ENCODE results near the gene C12orf54.
A peak's percentile ranks its signal among the peaks of the same experiment; 100 is the strongest.
"Not testable (repeated sequence)": the region's sequence is repeated elsewhere in the genome, so short reads cannot be mapped to it uniquely, and the experiment has no call there.

C12orf54 gene

GRCh38 chr12:48482198-48482597, at the start of gene C12orf54:
C12orf54 (plus strand) TSS chr12:48482498; CDS start chr12:48483297, 799 bp downstream.
- DNase-seq: no peak

- not testable (repeated sequence) for DNase-seq
These were observed 48.3 kb upstream of the C12orf54 start for GRCh38 chr12:48434016-48434415.

GRCh38 chr12:48441069-48441468, 41.2 kb upstream of the C12orf54 start:
- no peak for DNase-seq

GRCh38 chr12:48442179-48442847, 40.0 kb upstream of the C12orf54 start:
- DNase-seq: peak; percentile 50

GRCh38 chr12:48445538-48445937, 36.8 kb upstream of the C12orf54 start:
- DNase-seq: no peak

GRCh38 chr12:48446161-48446776, 36.0 kb upstream of the C12orf54 start:
- no peak for DNase-seq

GRCh38 chr12:48447755-48448154, 34.5 kb upstream of the C12orf54 start:
- DNase-seq: no peak

GRCh38 chr12:48451372-48451771, 30.9 kb upstream of the C12orf54 start:
- DNase-seq: no peak

- DNase-seq: not testable (repeated sequence)
These were observed 29.3 kb upstream of the C12orf54 start for GRCh38 chr12:48452961-48453360.

GRCh38 chr12:48454667-48455066, 27.6 kb upstream of the C12orf54 start:
- peak; percentile 65 for DNase-seq

GRCh38 chr12:48455116-48455515, 27.2 kb upstream of the C12orf54 start:
- DNase-seq: no peak

GRCh38 chr12:48459259-48459658, 23.0 kb upstream of the C12orf54 start:
- no peak for DNase-seq

- peak; percentile 37 for DNase-seq
These were observed 13.3 kb upstream of the C12orf54 start for GRCh38 chr12:48469027-48469426.

GRCh38 chr12:48472259-48472658, 10.0 kb upstream of the C12orf54 start, which contains the start of gene ANP32D:
ANP32D (plus strand) TSS chr12:48472559; CDS start chr12:48472665, 106 bp downstream.
- no peak for DNase-seq

- DNase-seq: no peak
These were observed 9.2 kb upstream of the C12orf54 start for GRCh38 chr12:48473061-48473460.

- DNase-seq: peak; percentile 64
These were observed 7.8 kb upstream of the C12orf54 start for GRCh38 chr12:48474497-48474896.

GRCh38 chr12:48482930-48483329, 632 bp downstream of the C12orf54 start:
- no peak for DNase-seq

GRCh38 chr12:48486261-48486660, 4.0 kb downstream of the C12orf54 start:
- peak; percentile 99 for DNase-seq

GRCh38 chr12:48486679-48487078, 4.4 kb downstream of the C12orf54 start:
- peak; percentile 74 for DNase-seq

- DNase-seq: no peak
These were observed 6.7 kb downstream of the C12orf54 start for GRCh38 chr12:48489012-48489411.

- DNase-seq: not testable (repeated sequence)
These were observed 7.2 kb downstream of the C12orf54 start for GRCh38 chr12:48489456-48489855.

GRCh38 chr12:48500281-48500680, 18.0 kb downstream of the C12orf54 start:
- DNase-seq: not testable (repeated sequence)

- DNase-seq: not testable (repeated sequence)
These were observed 24.5 kb downstream of the C12orf54 start for GRCh38 chr12:48506836-48507235.

GRCh38 chr12:48508987-48509386, 26.7 kb downstream of the C12orf54 start:
- DNase-seq: no peak

GRCh38 chr12:48510111-48510510, 27.8 kb downstream of the C12orf54 start:
- no peak for DNase-seq

Measured in DMS53 (cell line).